HCT116 (cell line): ENCODE results near the gene LMTK3. TPM values are rescaled to one million over a fixed set of nuclear protein-coding genes. Genes with fewer than 3 reads are reported as not detected.
A peak's percentile ranks its signal among the peaks of the same experiment; 100 is the strongest.

ENCODE experiments used
- ATAC-seq: fragments of 200-7000 bp; cut with Tn5 transposase; 2 replicates; pipeline ENCODE4 v1.9.1; 2020; ENCODE audit warnings: mild to moderate bottlenecking, moderate library complexity
- BruUV-seq: library from RNA; stranded (reverse); fragments of 400-500 nt; replicated peaks from 2 replicates; lab custom pipeline; 2021; lab: Mats Ljungman, UMichigan
- CTCF ChIA-PET: fragments of 300-600 bp; sonication (Branson Sonifier 250); formaldehyde crosslinking; loops from one replicate; lab custom pipeline; 2021; ENCODE audit warnings: antibody characterized with exemption; lab: Charles Lee
- POLR2A ChIA-PET: fragments of 300-600, 350-600 bp; sonication (Branson Sonifier 250); formaldehyde crosslinking; loops from one replicate; lab custom pipeline; 2021; ENCODE audit warnings: antibody characterized with exemption; lab: Charles Lee
- RAD21 ChIA-PET, 2 experiments: fragments of 300-600 bp; sonication (Branson Sonifier 250); formaldehyde crosslinking; loops; one replicate each; lab custom pipeline; 2023; ENCODE audit warnings: low total read pairs in 2 of 2; ENCODE audit not compliant: uncharacterized antibody in 2 of 2, unreplicated experiment in 2 of 2, low non-redundant PET in 1 of 2; lab: Charles Lee
- DNase-seq: peaks from one replicate; pipeline ENCODE4 v3.0.0-alpha.2; 2010; ENCODE audit warnings: low read depth, low spot score
- H2AFZ ChIP-seq: fragments of 200-600 bp; shearing (Covaris generic), sonication (generic); 2 replicates; pipeline ENCODE4 v1.6.1; 2017; ENCODE audit warnings: low read depth, mixed run types, mixed read lengths, antibody characterized with exemption, low read length; ENCODE audit not compliant: poor library complexity, severe bottlenecking
- H3K27ac ChIP-seq: 2 replicates; pipeline ENCODE4 v1.5.1; 2012; ENCODE audit warnings: low read depth, low read length
- H3K27me3 ChIP-seq: fragments of 200-600 bp; sonication (generic); 2 replicates; pipeline ENCODE4 v1.6.1; 2016; ENCODE audit warnings: mixed run types, low read length, mixed read lengths; ENCODE audit not compliant: insufficient read depth
- H3K36me3 ChIP-seq, 2 experiments: fragments of 200-500 bp in 1 of 2; fragments of 200-600 bp in 1 of 2; sonication (Bioruptor generic) in 1 of 2; sonication (generic) in 1 of 2; 2 replicates each; pipeline versions ENCODE4 v1.5.1 to v1.6.1; 2014 to 2016; ENCODE audit warnings: low read length in 2 of 2, inconsistent platforms in 1 of 2, mixed read lengths in 1 of 2, mixed run types in 1 of 2; ENCODE audit not compliant: insufficient read depth in 2 of 2, control insufficient read depth in 1 of 2
- H3K4me1 ChIP-seq, 2 experiments: fragments of 200-600 bp in 1 of 2; sonication (generic) in 1 of 2; 2 replicates each; pipeline versions ENCODE4 v1.5.1 to v1.6.1; 2012 to 2017; ENCODE audit warnings: low read length in 2 of 2, inconsistent platforms in 1 of 2, mild to moderate bottlenecking in 1 of 2, mixed read lengths in 1 of 2, mixed run types in 1 of 2, moderate library complexity in 1 of 2; ENCODE audit not compliant: insufficient read depth in 2 of 2, control insufficient read depth in 1 of 2
- H3K4me2 ChIP-seq: fragments of 200-600 bp; sonication (generic); 2 replicates; pipeline ENCODE4 v1.6.1; 2017; ENCODE audit warnings: mixed run types, low read length, mixed read lengths
- H3K4me3 ChIP-seq, 2 experiments: fragments of 200-600 bp in 1 of 2; sonication (generic) in 1 of 2; replicated peaks in 1 of 2; 2 replicates each; pipeline ENCODE4 v1.5.1; 2011 to 2016; ENCODE audit warnings: low read length in 2 of 2, control low read depth in 1 of 2, low read depth in 1 of 2, mild to moderate bottlenecking in 1 of 2, mixed read lengths in 1 of 2, mixed run types in 1 of 2
- H3K79me2 ChIP-seq: fragments of 200-600 bp; sonication (generic); 2 replicates; pipeline ENCODE4 v1.6.1; 2017; ENCODE audit warnings: mild to moderate bottlenecking, mixed run types, low read length, moderate library complexity, mixed read lengths; ENCODE audit not compliant: insufficient read depth
- H3K9ac ChIP-seq: fragments of 200-600 bp; sonication (generic); 2 replicates; pipeline ENCODE4 v1.6.1; 2016; ENCODE audit warnings: low read length, mixed read lengths
- H3K9me2 ChIP-seq: fragments of 200-600 bp; sonication (generic), shearing (Covaris generic); 2 replicates; pipeline ENCODE4 v1.6.1; 2017; ENCODE audit warnings: mixed run types, mild to moderate bottlenecking, moderate library complexity; ENCODE audit not compliant: insufficient read depth
- H3K9me3 ChIP-seq, 2 experiments: fragments of 200-500 bp in 1 of 2; fragments of 200-600 bp in 1 of 2; sonication (Bioruptor generic) in 1 of 2; sonication (generic) in 1 of 2; 2 replicates each; pipeline ENCODE4 v1.6.1; 2014 to 2017; ENCODE audit warnings: low read length in 2 of 2, mixed read lengths in 2 of 2, inconsistent platforms in 1 of 2, low read depth in 1 of 2, mild to moderate bottlenecking in 1 of 2, mixed run types in 1 of 2, moderate library complexity in 1 of 2; ENCODE audit not compliant: control insufficient read depth in 1 of 2, insufficient read depth in 1 of 2
- H4K20me1 ChIP-seq: fragments of 200-600 bp; sonication (generic), shearing (Covaris generic); 2 replicates; pipeline ENCODE4 v1.6.1; 2017; ENCODE audit warnings: mixed run types, mild to moderate bottlenecking, moderate library complexity; ENCODE audit not compliant: insufficient read depth
- CBX3 ChIP-seq: IDR thresholded peaks from 2 replicates; pipeline ENCODE4 v1.6.1; 2012; ENCODE audit warnings: low read depth
- ELF1 ChIP-seq: IDR thresholded peaks from 2 replicates; pipeline ENCODE4 v1.6.1; 2012; ENCODE audit warnings: low read depth, borderline replicate concordance
- EZH2 ChIP-seq: fragments of 200-600 bp; sonication (generic); IDR thresholded peaks from 2 replicates; pipeline ENCODE4 v1.6.1; 2017; ENCODE audit warnings: antibody characterized with exemption, mixed run types
- POLR2AphosphoS5 ChIP-seq: IDR thresholded peaks from 2 replicates; pipeline ENCODE4 v1.6.1; 2011; ENCODE audit warnings: mild to moderate bottlenecking, low read depth, low read length, moderate library complexity
- RAD21 ChIP-seq: IDR thresholded peaks from 2 replicates; pipeline ENCODE4 v1.6.1; 2012; ENCODE audit warnings: low read depth, mild to moderate bottlenecking
- SRF ChIP-seq: IDR thresholded peaks from 2 replicates; pipeline ENCODE4 v1.6.1; 2012; ENCODE audit warnings: low read depth
- YY1 ChIP-seq: IDR thresholded peaks from 2 replicates; pipeline ENCODE4 v1.6.1; 2011; ENCODE audit warnings: low read length, low read depth, moderate library complexity, mild to moderate bottlenecking; ENCODE audit not compliant: insufficient replicate concordance; ENCODE audit errors: extremely low read depth
- ZNF274 ChIP-seq: fragments of 200-500 bp; sonication (Bioruptor generic); IDR thresholded peaks from 2 replicates; pipeline ENCODE4 v1.6.1; 2014; ENCODE audit warnings: mild to moderate bottlenecking, low read depth, low read length, inconsistent platforms
- intact Hi-C: fragments of 100-400 bp; cut with micrococcal nuclease; formaldehyde crosslinking; loops from 2 replicates; pipeline ENCODE4 v1.10.0; 2022
- total RNA-seq: library from RNA; stranded (reverse); gene quantifications from one replicate; pipeline ENCODE4 v1.2.1, GENCODE V29; 2021; ENCODE audit not compliant: unreplicated experiment
- TF ChIP-seq, protein P1 (sequence below): IDR thresholded peaks from 2 replicates; pipeline ENCODE4 v1.6.1; 2012

LMTK3 gene
- total RNA-seq, 1 experiment from 2014 or later, result 19.9 TPM

DNA sequence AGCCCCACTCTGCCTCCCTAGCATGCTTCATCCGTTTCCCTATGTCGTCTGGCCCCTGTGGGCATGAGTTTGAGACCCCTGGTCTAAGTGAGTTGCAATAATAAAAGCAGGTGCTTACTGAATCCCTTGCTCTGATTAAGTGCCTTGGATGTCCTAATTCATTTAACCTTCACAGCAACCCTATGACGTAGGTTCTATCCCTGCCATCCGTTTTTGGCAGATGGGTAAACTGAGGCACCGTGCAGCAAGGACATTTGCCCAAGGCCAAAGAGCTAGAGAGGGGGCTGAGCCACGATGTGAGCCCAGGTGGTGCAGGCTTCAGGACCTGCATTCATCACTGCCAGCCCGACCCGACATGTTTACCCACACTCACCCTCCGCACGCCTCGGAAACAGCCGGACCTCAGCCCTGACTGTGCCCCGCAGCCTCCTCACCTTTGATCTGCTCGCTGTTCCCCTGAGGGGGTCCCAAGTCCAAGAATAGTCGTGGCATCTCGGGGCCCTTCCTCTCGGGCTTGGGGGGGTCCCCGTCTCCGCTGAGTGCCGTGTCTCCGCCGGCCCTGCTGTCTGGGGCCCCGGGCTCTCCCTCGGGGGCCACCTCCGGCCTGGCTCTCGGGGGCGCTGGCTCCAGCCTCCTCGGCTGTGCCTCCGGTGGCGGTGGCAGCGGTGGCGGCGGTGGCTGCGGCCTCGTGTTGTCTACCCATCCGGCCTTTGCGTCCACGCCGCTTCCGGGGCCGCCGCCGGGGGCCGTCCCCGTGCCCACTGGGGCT, 14.5 kb downstream of the LMTK3 start:
- ChIA-PET RAD21 (no interaction called here), POLR2A (no interaction called here), CTCF (interaction anchor here (1.2 kb wide), 1 partner anchor 88 kb away, joined by 3 read pairs; no protein-coding TSS in a partner anchor)
- Histone ChIP-seq H4K20me1 (no peaks in the 10 kb centered on the region), H3K36me3 (no peaks in the 10 kb centered on the region; a peak in 1 of 4 replicates), H3K9me3 (no peaks in the 10 kb centered on the region), H3K79me2 (peaks cover 9% of the 10 kb centered on the region; the same call in 1 of the 2 replicates), H3K9me2 (no peaks in the 10 kb centered on the region), H3K27me3 (no peaks in the 10 kb centered on the region), H3K4me1 (peaks cover 21 to 52% of the 10 kb centered on the region in 2 experiments), H3K4me3 (no peak overlapping the region), H3K4me2 (no peak overlapping the region), H2AFZ (no peak overlapping the region), H3K9ac (no peak overlapping the region), H3K27ac (peak overlapping the region; percentile 26; the same call in 1 of the 2 replicates)
- DNase-seq (no peak), ATAC-seq (no peak)
- BruUV-seq, result no TSS peak
- TF ChIP-seq POLR2AphosphoS5 (peak; percentile 32), ZNF274 (no peak)
- intact Hi-C loops, result loop anchor here (10.0 kb wide), 1 partner anchor 102 kb away; the partner anchor contains the start of genes GRIN2D and KDELR1

DNA sequence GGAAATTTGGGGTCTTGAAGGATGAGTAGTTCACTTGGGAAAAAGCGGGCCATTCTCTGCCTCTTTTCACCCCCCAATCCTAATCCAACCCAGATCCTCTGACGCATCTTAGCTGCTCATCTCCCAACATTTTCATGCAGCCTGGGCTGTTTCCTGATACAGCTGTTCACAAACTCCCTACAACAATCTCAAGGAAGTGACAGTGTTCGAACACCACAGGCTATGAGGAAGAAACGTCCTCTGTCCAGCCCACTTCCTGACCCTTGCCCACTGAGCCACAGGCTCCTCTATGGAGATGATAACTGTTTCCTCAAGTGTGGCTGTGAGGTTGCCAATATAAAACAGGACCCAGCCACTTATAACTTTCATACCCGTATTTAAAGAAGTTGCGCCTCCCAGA, 16.2 kb downstream of the LMTK3 start:
- intact Hi-C loops, result loop anchor here (10.0 kb wide), 1 partner anchor 101 kb away; the partner anchor contains the start of genes GRIN2D and KDELR1
- peaks cover 26 to 51% of the 10 kb centered on the region in 2 experiments for H3K4me1 ChIP-seq
- ATAC-seq, result no peak
- RAD21 ChIA-PET, result interaction anchor here in 1 of 2 experiments (0.7 kb wide), 1 partner anchor 8 kb away, joined by 3 read pairs; no protein-coding TSS in a partner anchor
- TF ChIP-seq, protein P1, sequence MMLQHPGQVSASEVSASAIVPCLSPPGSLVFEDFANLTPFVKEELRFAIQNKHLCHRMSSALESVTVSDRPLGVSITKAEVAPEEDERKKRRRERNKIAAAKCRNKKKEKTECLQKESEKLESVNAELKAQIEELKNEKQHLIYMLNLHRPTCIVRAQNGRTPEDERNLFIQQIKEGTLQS, result no peak
- TF ChIP-seq ELF1, result no peak
- TF ChIP-seq EZH2, result no peak
- TF ChIP-seq YY1, result no peak
- TF ChIP-seq SRF, result no peak
- no peak for TF ChIP-seq CBX3
- no peak for TF ChIP-seq RAD21
- TF ChIP-seq, all 23 proteins: peak for 0
- Histone ChIP-seq H3K36me3 (no peaks in the 10 kb centered on the region; a peak in 1 of 4 replicates), H3K4me3 (no peak overlapping the region), H4K20me1 (no peaks in the 10 kb centered on the region), H3K4me2 (peak overlapping the region; percentile 92; the same call in 1 of the 2 replicates), H3K9ac (no peak overlapping the region), H3K9me3 (no peaks in the 10 kb centered on the region), H3K9me2 (no peaks in the 10 kb centered on the region), H2AFZ (no peak overlapping the region), H3K27ac (peak overlapping the region; percentile 41), H3K79me2 (peaks cover 15% of the 10 kb centered on the region; the same call in 1 of the 2 replicates), H3K27me3 (no peaks in the 10 kb centered on the region)
- TSS peak; percentile 68 for BruUV-seq
- ChIA-PET CTCF (interaction anchor here (0.7 to 1.5 kb wide), 2 partner anchors 10 to 161 kb away, joined by 3 to 4 read pairs; no protein-coding TSS in a partner anchor), POLR2A (no interaction called here)
- no peak for DNase-seq
